Neural progenitor cell (in vitro differentiated cells): ENCODE results near the gene KBTBD6. TPM values are rescaled to one million over a fixed set of nuclear protein-coding genes. Genes with fewer than 3 reads are reported as not detected.

Experiments used
- DNase-seq: peaks from one replicate; pipeline ENCODE4 v3.0.0-alpha.2; 2016; ENCODE audit warnings: low spot score
- H2AFZ ChIP-seq: fragments of 200-600 bp; sonication (generic); replicated peaks from 2 replicates; pipeline ENCODE4 v1.6.1; 2016; ENCODE audit warnings: antibody characterized with exemption
- H3F3A ChIP-seq: fragments of 200-600 bp; sonication (generic); 2 replicates; pipeline ENCODE4 v1.6.1; 2016; ENCODE audit warnings: antibody characterized with exemption, low read depth
- H3K27ac ChIP-seq: fragments of 200-600 bp; sonication (generic); 2 replicates; pipeline ENCODE4 v1.5.1; 2016; ENCODE audit warnings: mild to moderate bottlenecking
- H3K27me3 ChIP-seq: fragments of 200-600 bp; sonication (generic); 2 replicates; pipeline ENCODE4 v1.6.1; 2016; ENCODE audit warnings: mild to moderate bottlenecking, moderate library complexity
- H3K36me3 ChIP-seq: fragments of 200-600 bp; sonication (generic); 2 replicates; pipeline ENCODE4 v1.5.1; 2016
- H3K4me1 ChIP-seq: fragments of 200-600 bp; sonication (generic); 2 replicates; pipeline ENCODE4 v1.6.1; 2016; ENCODE audit warnings: mixed run types
- H3K4me2 ChIP-seq: fragments of 200-600 bp; sonication (generic); 2 replicates; pipeline ENCODE4 v1.6.1; 2016
- H3K4me3 ChIP-seq: fragments of 200-600 bp; sonication (generic); 2 replicates; pipeline ENCODE4 v1.5.1; 2016
- H3K79me2 ChIP-seq: fragments of 200-600 bp; sonication (generic); 2 replicates; pipeline ENCODE4 v1.6.1; 2016; ENCODE audit warnings: low read depth
- H3K9ac ChIP-seq: fragments of 200-600 bp; sonication (generic); 2 replicates; pipeline ENCODE4 v1.6.1; 2016
- H3K9me3 ChIP-seq: fragments of 200-600 bp; sonication (generic); 2 replicates; pipeline ENCODE4 v1.5.1; 2016; ENCODE audit warnings: low read depth
- H4K20me1 ChIP-seq: fragments of 200-600 bp; sonication (generic); 2 replicates; pipeline ENCODE4 v1.6.1; 2016; ENCODE audit warnings: low read depth
- H3K27ac Mint-ChIP-seq: 3 replicates; pipeline ENCODE4 v1.8.0; 2021; ENCODE audit warnings: mixed read lengths
- H3K27me3 Mint-ChIP-seq: 2 replicates; pipeline ENCODE4 v1.8.0; 2022; ENCODE audit warnings: low read depth, mild to moderate bottlenecking, inconsistent platforms, moderate library complexity, mixed read lengths; ENCODE audit not compliant: insufficient read depth
- H3K36me3 Mint-ChIP-seq: 3 replicates; pipeline ENCODE4 v1.8.0; 2021; ENCODE audit warnings: mixed read lengths
- H3K4me1 Mint-ChIP-seq: 3 replicates; pipeline ENCODE4 v1.8.0; 2021; ENCODE audit warnings: mixed read lengths
- H3K4me3 Mint-ChIP-seq: 3 replicates; pipeline ENCODE4 v1.8.0; 2021; ENCODE audit warnings: mild to moderate bottlenecking, moderate library complexity, mixed read lengths
- H3K9me3 Mint-ChIP-seq: 3 replicates; pipeline ENCODE4 v1.8.0; 2020; ENCODE audit warnings: mixed read lengths
- CTCF ChIP-seq: fragments of 200-600 bp; sonication (generic); IDR thresholded peaks from 2 replicates; pipeline ENCODE4 v1.5.1; 2017; ENCODE audit warnings: antibody characterized with exemption, mild to moderate bottlenecking
- EZH2 ChIP-seq: fragments of 200-600 bp; sonication (generic); IDR thresholded peaks from 2 replicates; pipeline ENCODE4 v1.6.1; 2017; ENCODE audit warnings: antibody characterized with exemption, mild to moderate bottlenecking, moderate library complexity
- EZH2phosphoT487 ChIP-seq: fragments of 200-600 bp; sonication (generic); IDR thresholded peaks from 2 replicates; pipeline ENCODE4 v1.6.1; 2017; ENCODE audit warnings: antibody characterized with exemption
- microRNA counts: library from miRNA; unstranded; fragments of <30 nt; microRNA quantifications from one replicate; lab custom pipeline; 2016
- microRNA-seq: library from miRNA; unstranded; fragments of <30 nt; microRNA quantifications from one replicate; pipeline ENCODE4, GENCODE V29; 2016
- small RNA-seq: library from RNA; depleted of rRNA; stranded (forward); fragments of <200 nt; gene quantifications from one replicate; pipeline ENCODE3, GENCODE V24; 2015
- total RNA-seq: library from RNA; depleted of rRNA; stranded (reverse); fragments of >200 nt; gene quantifications from 2 replicates; pipeline ENCODE4 v1.2.3, GENCODE V29; 2015; ENCODE audit warnings: low replicate concordance

Gene KBTBD6
- total RNA-seq, 1 donor from 2014 or later, result 14.4 TPM

DNA sequence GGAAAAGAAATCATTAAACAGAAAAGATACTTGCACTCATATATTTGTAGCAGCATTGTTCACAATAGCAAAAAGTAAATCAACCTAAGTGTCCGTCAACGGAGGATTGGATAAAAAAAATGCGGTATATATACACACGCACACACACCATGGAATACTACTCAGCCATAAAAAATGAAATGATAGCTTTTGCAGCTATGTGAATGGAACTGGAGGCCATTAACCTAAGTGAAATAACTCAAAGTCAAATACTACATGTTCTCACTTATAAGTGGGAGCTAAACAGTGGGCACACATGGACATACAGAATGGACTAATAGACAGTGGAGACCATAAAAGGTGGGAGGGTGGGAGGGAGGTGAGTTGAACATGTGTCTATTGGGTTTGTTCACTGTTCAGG lies 52.9 kb downstream of the KBTBD6 start:
- no peaks in the 10 kb centered on the region for H4K20me1 ChIP-seq
- H3K9me3 Mint-ChIP-seq, result no peaks in the 10 kb centered on the region
- DNase-seq, result no peak
- H3K4me2 ChIP-seq, result no peak overlapping the region
- TF ChIP-seq EZH2 (no peak), CTCF (no peak), EZH2phosphoT487 (no peak)
- peaks cover 17% of the 10 kb centered on the region for H3K36me3 ChIP-seq
- no peak overlapping the region for H3K27ac ChIP-seq
- no peaks in the 10 kb centered on the region for H3F3A ChIP-seq
- no peaks in the 10 kb centered on the region for H3K4me1 ChIP-seq
- H3K4me3 ChIP-seq, result no peak overlapping the region
- H2AFZ ChIP-seq, result no peak overlapping the region
- no peak overlapping the region for H3K27ac Mint-ChIP-seq
- no peak overlapping the region for H3K9ac ChIP-seq
- H3K79me2 ChIP-seq, result no peaks in the 10 kb centered on the region
- H3K27me3 Mint-ChIP-seq, result no peaks in the 10 kb centered on the region
- H3K27me3 ChIP-seq, result no peaks in the 10 kb centered on the region
- no peak overlapping the region for H3K4me3 Mint-ChIP-seq
- H3K9me3 ChIP-seq, result no peaks in the 10 kb centered on the region
- H3K4me1 Mint-ChIP-seq, result no peaks in the 10 kb centered on the region
- peaks cover 48% of the 10 kb centered on the region for H3K36me3 Mint-ChIP-seq

MicroRNAs within 50 kb of the gene (microRNA counts, 767-probe panel; counts per million panel counts)
- microRNA hsa-miR-3168 (lab: Ali Mortazavi, UCI), result 460 counts per million, percentile 90 among the panel's probes with 10 or more counts

Small RNA genes within 50 kb of the gene (microRNA-seq; reads per million reads assigned to microRNA genes)
- not detected for gene MIR3168

Small RNA genes within 50 kb of the gene (small RNA-seq; reads per million reads assigned to genes)
- gene MIR3168 (0.07 reads per million), gene RN7SL597P (not detected)

Other genes with a start within 250 kb of the KBTBD6 start
- 9.3 and 17.2 TPM in 2 replicates for gene ELF1, start 113.5 kb downstream of the KBTBD6 start, total RNA-seq
- 9.0 and 12.9 TPM in 2 replicates for gene WBP4, start 71.3 kb downstream of the KBTBD6 start, total RNA-seq
- 18.5 and 24.7 TPM in 2 replicates for gene KBTBD7, start 61.8 kb upstream of the KBTBD6 start, total RNA-seq
- gene MTRF1, start 130.8 kb upstream of the KBTBD6 start, total RNA-seq, result 18.1 and 24.9 TPM in 2 replicates
- gene NAA16, start 178.5 kb upstream of the KBTBD6 start, total RNA-seq, result 40.7 and 45.3 TPM in 2 replicates